Transverse colon (tissue), 4 donors: ENCODE measurements around the gene APC2. TPM values are rescaled to one million over a fixed set of nuclear protein-coding genes. Genes with fewer than 3 reads are reported as not detected.

Source experiments
- DNase-seq: peaks from one replicate; pipeline ENCODE4 v3.0.0-alpha.2; 2019
- H3K27ac ChIP-seq, 4 donors: fragments of 200-600 bp; sonication (generic); 2 replicates each; pipeline ENCODE4 v1.5.1; 2016 to 2018; ENCODE audit warnings: inconsistent platforms in 4 of 4
- H3K27me3 ChIP-seq: fragments of 200-600 bp; sonication (generic); 2 replicates; pipeline ENCODE4 v1.5.1; 2017; ENCODE audit warnings: inconsistent platforms
- H3K36me3 ChIP-seq, 4 donors: fragments of 200-600 bp; sonication (generic); 2 replicates each; pipeline ENCODE4 v1.5.1; 2017 to 2019; ENCODE audit warnings: inconsistent platforms in 4 of 4
- H3K4me1 ChIP-seq, 4 donors: fragments of 200-600 bp; sonication (generic); 2 replicates each; pipeline ENCODE4 v1.5.1; 2017 to 2020; ENCODE audit warnings: inconsistent platforms in 4 of 4
- H3K4me3 ChIP-seq, 4 donors: fragments of 200-600 bp; sonication (generic); 1 replicate in 1 of 4; 2 replicates in 3 of 4; pipeline versions ENCODE4 v1.5.1 to v1.6.1; 2017 to 2019; ENCODE audit warnings: inconsistent platforms in 4 of 4
- H3K9me3 ChIP-seq, 2 donors: fragments of 200-600 bp; sonication (generic); 2 replicates each; pipeline ENCODE4 v1.5.1; 2017 to 2019; ENCODE audit warnings: inconsistent platforms in 2 of 2
- EP300 ChIP-seq: sonication (generic); formaldehyde crosslinking; IDR thresholded peaks from one replicate; pipeline ENCODE4 v1.6.1; 2017; ENCODE audit warnings: antibody characterized with exemption, low read depth
- POLR2A ChIP-seq: fragments of 450-650 bp; IDR thresholded peaks from one replicate; pipeline ENCODE4 v1.6.1; 2016; ENCODE audit warnings: antibody characterized with exemption, mild to moderate bottlenecking, moderate library complexity
- POLR2AphosphoS5 ChIP-seq, 3 donors: sonication (generic); formaldehyde crosslinking; IDR thresholded peaks; one replicate each; pipeline ENCODE4 v1.6.1; 2016; ENCODE audit warnings: antibody characterized with exemption in 3 of 3
- WGBS, 2 donors: methylation state at CpG; one replicate each; pipeline ENCODE4 v1.1.5; 2018; ENCODE audit warnings: low coverage in 1 of 2; 5-methylcytosine and 5-hydroxymethylcytosine counted together
- in situ Hi-C, 4 donors: fragments of 200-750 bp; cut with MboI; loops; one replicate each; pipeline versions ENCODE4 v1.15.0 to v1.15.1; 2017; ENCODE audit warnings: low sequenced_read_pairs in 3 of 4, low pct_ligation_motif_present in 1 of 4, low pct_unique_long_range_greater_than_20kb in 1 of 4
- intact Hi-C: fragments of 100-400 bp; cut with DNase I; formaldehyde crosslinking; loops from one replicate; pipeline ENCODE4 v1.15.1; 2023; ENCODE audit warnings: low total_unique reads
- total RNA-seq, 4 donors: library from RNA; depleted of rRNA; stranded (reverse); fragments of >200 nt; gene quantifications; one replicate each; pipeline ENCODE4 v1.1.0, GENCODE V29; 2016
- TF ChIP-seq, protein P1 (sequence below), 5 experiments: fragments of 200-600 bp in 3 of 5; fragments of 450-650 bp in 2 of 5; sonication (generic) in 3 of 5; IDR thresholded peaks; 1 replicate in 2 of 5; 2 replicates in 3 of 5; pipeline ENCODE4 v1.5.1; 2016 to 2017; ENCODE audit warnings: antibody characterized with exemption in 5 of 5, inconsistent platforms in 3 of 5, mild to moderate bottlenecking in 2 of 5, moderate library complexity in 1 of 5

The APC2 gene
- total RNA-seq, 4 donors from 2014 or later = under 0.01 to 6.0 (median 0.36) TPM

DNA sequence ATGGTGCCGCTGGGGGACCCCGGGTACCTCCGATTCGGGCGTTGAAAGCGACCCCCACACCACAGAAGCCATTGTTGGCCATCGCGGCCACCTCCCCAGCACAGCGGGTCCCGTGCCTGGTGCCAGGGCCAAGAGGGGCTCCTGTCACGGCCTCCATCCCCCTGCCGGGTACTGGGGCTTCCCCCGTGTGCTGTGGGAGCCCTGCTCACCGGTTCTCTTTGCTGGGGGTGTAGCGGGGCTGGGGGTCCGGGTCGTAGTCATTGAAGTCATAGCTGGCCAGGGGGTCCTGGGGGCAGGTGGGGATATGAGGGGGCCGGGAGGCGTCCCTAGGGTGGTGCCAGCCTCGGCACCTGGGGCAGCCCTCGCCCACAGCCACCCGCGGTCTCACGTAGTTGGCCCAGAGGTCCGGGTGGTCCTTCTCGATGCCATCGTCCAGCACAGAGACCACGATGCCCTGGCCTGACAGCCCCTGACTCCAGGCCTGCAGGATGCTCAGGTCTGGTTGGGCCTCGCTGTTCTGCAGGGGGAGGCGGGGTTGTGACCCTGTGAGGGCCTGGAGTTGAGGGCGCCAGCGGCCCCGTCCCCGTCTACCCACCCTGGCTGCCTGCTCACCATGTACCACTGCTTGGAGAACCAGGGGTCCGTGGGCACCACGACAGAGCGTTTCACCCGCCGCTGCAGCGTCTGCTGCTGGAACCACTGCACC is 37.8 kb downstream of the APC2 start:
- in situ Hi-C loops (no loop called here), intact Hi-C loops (no loop called here)
- no peak for DNase-seq

GRCh38 chr19:1488282-1488601 is 38.3 kb downstream of the APC2 start:
- no peak overlapping the region for H3K27ac ChIP-seq
- no peak for DNase-seq
- H3K9me3 ChIP-seq = no peaks in the 10 kb centered on the region
- intact Hi-C loops = no loop called here
- H3K4me3 ChIP-seq = no peak overlapping the region
- no peaks in the 10 kb centered on the region for H3K36me3 ChIP-seq
- peaks cover 18% of the 10 kb centered on the region for H3K27me3 ChIP-seq
- peaks cover 10 to 17% (median 15%) of the 10 kb centered on the region in 4 donors for H3K4me1 ChIP-seq
- WGBS, 2 donors = 82% methylated on average over 11 of the region's 11 CpGs; no CpG with 5 or more reads in 1 of the 2 donors
- in situ Hi-C loops = no loop called here
- TF ChIP-seq, protein P1, sequence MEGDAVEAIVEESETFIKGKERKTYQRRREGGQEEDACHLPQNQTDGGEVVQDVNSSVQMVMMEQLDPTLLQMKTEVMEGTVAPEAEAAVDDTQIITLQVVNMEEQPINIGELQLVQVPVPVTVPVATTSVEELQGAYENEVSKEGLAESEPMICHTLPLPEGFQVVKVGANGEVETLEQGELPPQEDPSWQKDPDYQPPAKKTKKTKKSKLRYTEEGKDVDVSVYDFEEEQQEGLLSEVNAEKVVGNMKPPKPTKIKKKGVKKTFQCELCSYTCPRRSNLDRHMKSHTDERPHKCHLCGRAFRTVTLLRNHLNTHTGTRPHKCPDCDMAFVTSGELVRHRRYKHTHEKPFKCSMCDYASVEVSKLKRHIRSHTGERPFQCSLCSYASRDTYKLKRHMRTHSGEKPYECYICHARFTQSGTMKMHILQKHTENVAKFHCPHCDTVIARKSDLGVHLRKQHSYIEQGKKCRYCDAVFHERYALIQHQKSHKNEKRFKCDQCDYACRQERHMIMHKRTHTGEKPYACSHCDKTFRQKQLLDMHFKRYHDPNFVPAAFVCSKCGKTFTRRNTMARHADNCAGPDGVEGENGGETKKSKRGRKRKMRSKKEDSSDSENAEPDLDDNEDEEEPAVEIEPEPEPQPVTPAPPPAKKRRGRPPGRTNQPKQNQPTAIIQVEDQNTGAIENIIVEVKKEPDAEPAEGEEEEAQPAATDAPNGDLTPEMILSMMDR (IDR thresholded peaks at IDR 0.05) = no peak
- TF ChIP-seq EP300 (no peak), POLR2A (no peak), POLR2AphosphoS5 (IDR thresholded peaks at IDR 0.05) (no peak)

More for the DNA sequence above, 37.8 kb downstream of the APC2 start:
- Histone ChIP-seq H3K27me3 (peaks cover 13% of the 10 kb centered on the region), H3K4me3 (no peak overlapping the region), H3K36me3 (no peaks in the 10 kb centered on the region), H3K27ac (no peak overlapping the region), H3K9me3 (no peaks in the 10 kb centered on the region), H3K4me1 (peaks cover 10 to 17% (median 15%) of the 10 kb centered on the region in 4 donors)
- TF ChIP-seq EP300 (no peak), POLR2A (no peak), POLR2AphosphoS5 (IDR thresholded peaks at IDR 0.05) (no peak)
- TF ChIP-seq, protein P1 (IDR thresholded peaks at IDR 0.05) = no peak
- 93% methylated on average over 30 of the region's 40 CpGs; no CpG with 5 or more reads in 1 of the 2 donors for WGBS, 2 donors

GRCh38 chr19:1489463-1490310 is 39.8 kb downstream of the APC2 start:
- H3K9me3 ChIP-seq = no peaks in the 10 kb centered on the region
- WGBS, 2 donors = 25% methylated on average over 29 of the region's 37 CpGs; no CpG with 5 or more reads in 1 of the 2 donors
- peak overlapping the region; percentile 74 to 89 (median 85) for H3K27ac ChIP-seq
- peaks cover 18% of the 10 kb centered on the region for H3K27me3 ChIP-seq
- H3K36me3 ChIP-seq = no peaks in the 10 kb centered on the region
- H3K4me3 ChIP-seq = peak overlapping the region; percentile 29 to 59 (median 48)
- intact Hi-C loops (no loop called here), in situ Hi-C loops (no loop called here)
- TF ChIP-seq EP300 (no peak), POLR2A (peak; percentile 28)
- peaks cover 10 to 17% (median 15%) of the 10 kb centered on the region in 4 donors for H3K4me1 ChIP-seq
- DNase-seq = no peak

DNA sequence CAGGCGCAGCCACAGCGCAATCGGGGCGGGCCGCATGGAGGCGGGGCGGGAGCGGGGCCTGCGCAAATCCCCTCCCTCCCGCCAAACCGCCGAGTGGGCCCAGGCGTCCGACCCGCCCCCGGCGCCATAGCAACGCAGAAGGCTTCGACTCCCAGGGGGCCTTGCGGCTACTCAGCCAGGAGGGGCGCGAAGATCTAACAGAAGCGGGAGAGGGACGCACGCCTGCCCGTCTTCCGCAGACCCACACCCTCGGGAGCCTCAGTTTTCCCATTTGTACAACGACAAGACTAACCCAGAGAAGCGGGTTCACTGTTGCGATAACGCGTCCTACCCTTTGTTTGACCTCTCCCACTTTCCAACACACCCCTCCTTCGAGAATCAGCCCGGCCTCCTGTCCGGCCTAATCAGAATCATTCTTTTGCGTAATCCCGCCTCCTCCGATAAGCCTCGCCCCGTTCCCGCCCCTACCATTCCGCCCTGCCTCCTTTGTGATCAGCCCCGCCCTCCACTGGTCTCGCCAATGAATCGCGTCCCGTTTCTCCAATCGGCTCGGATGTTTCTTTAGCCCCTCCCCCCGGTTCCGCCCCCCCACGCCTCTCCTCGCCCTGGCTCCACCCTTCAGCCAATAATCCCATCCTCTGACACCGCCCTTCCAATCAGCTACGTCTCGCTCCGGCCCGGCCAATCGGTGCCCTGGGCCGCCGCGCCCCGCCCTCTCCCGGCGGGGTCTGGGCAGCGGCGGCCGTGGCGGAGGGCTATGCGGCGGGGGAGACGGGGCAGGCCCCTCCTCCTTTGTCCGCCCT is 40.6 kb downstream of the APC2 start, which contains the start of gene PCSK4:
Gene PCSK4 (minus strand): TSS at position 40 of the 803 bp plus-strand sequence. CDS start 4 bp downstream, at position 36.
- WGBS, 2 donors = 0% methylated on average over 73 of the region's 74 CpGs; no CpG with 5 or more reads in 1 of the 2 donors
- Histone ChIP-seq H3K9me3 (no peaks in the 10 kb centered on the region), H3K27me3 (peaks cover 18% of the 10 kb centered on the region), H3K36me3 (no peaks in the 10 kb centered on the region), H3K4me3 (peak within 1 kb of the TSS; percentile 29 to 59 (median 48)), H3K27ac (peak within 1 kb of the TSS; percentile 74 to 89 (median 85)), H3K4me1 (peaks cover 10 to 17% (median 15%) of the 10 kb centered on the region in 4 donors)
- DNase-seq = peak; percentile 100
- in situ Hi-C loops = no loop called here
- TF ChIP-seq POLR2A (no peak), EP300 (no peak), POLR2AphosphoS5 (IDR thresholded peaks at IDR 0.05) (peak in 1 of 3 donors; percentile 11)
- TF ChIP-seq, protein P1 (IDR thresholded peaks at IDR 0.05) = no peak
- intact Hi-C loops = no loop called here
